HepG2 (cell line): ENCODE measurements around the gene PPP3R1. TPM values are rescaled to one million over a fixed set of nuclear protein-coding genes. Genes with fewer than 3 reads are reported as not detected.
A peak's percentile ranks its signal among the peaks of the same experiment; 100 is the strongest.

Experiments
- ELF1 ChIP-seq: sonication (generic); formaldehyde crosslinking; IDR thresholded peaks from 2 replicates; pipeline ENCODE4 v1.4.0; 2020; ENCODE audit warnings: missing genetic modification reagents
- IRF2 ChIP-seq: IDR thresholded peaks from 2 replicates; pipeline ENCODE4 v1.6.1; 2018; ENCODE audit warnings: missing genetic modification reagents, missing compliant biosample characterization
- IRX3 ChIP-seq: sonication (generic); formaldehyde crosslinking; IDR thresholded peaks from 2 replicates; pipeline ENCODE4 v1.8.1; 2023; ENCODE audit warnings: mild to moderate bottlenecking, low read depth, missing genetic modification reagents, borderline replicate concordance
- KDM2A ChIP-seq: sonication (generic); formaldehyde crosslinking; IDR thresholded peaks from 2 replicates; pipeline ENCODE4 v1.4.0; 2020; ENCODE audit warnings: low read depth, missing genetic modification reagents, borderline replicate concordance
- SALL1 ChIP-seq: sonication (generic); formaldehyde crosslinking; IDR thresholded peaks from 2 replicates; pipeline ENCODE4 v1.8.0; 2022; ENCODE audit warnings: mild to moderate bottlenecking, missing genetic modification reagents
- ZNF614 ChIP-seq: IDR thresholded peaks from 2 replicates; pipeline ENCODE4 v1.6.1; 2018; ENCODE audit warnings: missing biosample characterization, missing genetic modification reagents, inconsistent platforms, borderline replicate concordance
- ZNF616 ChIP-seq: sonication (generic); formaldehyde crosslinking; IDR thresholded peaks from 2 replicates; pipeline ENCODE4 v1.5.0; 2020; ENCODE audit warnings: low read depth, mild to moderate bottlenecking, missing genetic modification reagents
- ZNF761 ChIP-seq: sonication (generic); formaldehyde crosslinking; conservative IDR thresholded peaks from 2 replicates; pipeline ENCODE4 v1.4.0; 2020; ENCODE audit warnings: mild to moderate bottlenecking, missing genetic modification reagents
- polyA plus RNA-seq, 8 experiments: library from polyadenylated mRNA; depleted of rRNA in 3 of 8; stranded (reverse) in 7 of 8; unstranded in 1 of 8; fragments of >200 nt; fragmentation: Illumina TruSeq in 4 of 8; extraction: Trizol in 4 of 8; gene quantifications; 2 replicates each; pipeline versions ENCODE4 v1.2.1 to v1.2.3, GENCODE V29; 2011 to 2016; ENCODE audit warnings: low read depth in 4 of 8, missing spikeins in 1 of 8, mixed read lengths in 1 of 8; ENCODE audit not compliant: insufficient read depth in 1 of 8
- total RNA-seq, 5 experiments: library from RNA; depleted of rRNA; stranded (reverse); fragments of >200 nt; fragmentation: Illumina TruSeq; extraction: Trizol; gene quantifications; 2 replicates each; pipeline ENCODE4 v1.2.3, GENCODE V29; 2016; ENCODE audit warnings: low read depth in 1 of 5
- TF ChIP-seq, protein P1 (sequence below): sonication (generic); formaldehyde crosslinking; IDR thresholded peaks from 2 replicates; pipeline ENCODE4 v1.4.0; 2020; ENCODE audit warnings: mild to moderate bottlenecking, low read depth, missing genetic modification reagents
- TF ChIP-seq, protein P2 (sequence below): sonication (generic); formaldehyde crosslinking; IDR thresholded peaks from 2 replicates; pipeline ENCODE4 v1.4.0; 2020; ENCODE audit warnings: missing genetic modification reagents, mild to moderate bottlenecking, borderline replicate concordance
- TF ChIP-seq, protein P3 (sequence below): sonication (generic); formaldehyde crosslinking; IDR thresholded peaks from 2 replicates; pipeline ENCODE4 v1.4.0; 2020; ENCODE audit warnings: missing genetic modification reagents, borderline replicate concordance
- TF ChIP-seq, protein P4 (sequence below): sonication (generic); formaldehyde crosslinking; IDR thresholded peaks from 2 replicates; pipeline ENCODE4 v1.5.0; 2020; ENCODE audit warnings: mild to moderate bottlenecking, missing genetic modification reagents
- TF ChIP-seq, protein P5 (sequence below): sonication (generic); formaldehyde crosslinking; IDR thresholded peaks from 2 replicates; pipeline ENCODE4 v1.8.0; 2023; ENCODE audit warnings: mild to moderate bottlenecking, missing genetic modification reagents
- TF ChIP-seq, protein P6 (sequence below): IDR thresholded peaks from 2 replicates; pipeline ENCODE4 v1.6.1; 2016; ENCODE audit warnings: control low read depth

The PPP3R1 gene
- total and polyA plus RNA-seq, 2 of the 13 experiments (the other 11 are each of a cell fraction or from before 2014, with no cell fraction given), result 11.6 to 25.7 TPM

DNA sequence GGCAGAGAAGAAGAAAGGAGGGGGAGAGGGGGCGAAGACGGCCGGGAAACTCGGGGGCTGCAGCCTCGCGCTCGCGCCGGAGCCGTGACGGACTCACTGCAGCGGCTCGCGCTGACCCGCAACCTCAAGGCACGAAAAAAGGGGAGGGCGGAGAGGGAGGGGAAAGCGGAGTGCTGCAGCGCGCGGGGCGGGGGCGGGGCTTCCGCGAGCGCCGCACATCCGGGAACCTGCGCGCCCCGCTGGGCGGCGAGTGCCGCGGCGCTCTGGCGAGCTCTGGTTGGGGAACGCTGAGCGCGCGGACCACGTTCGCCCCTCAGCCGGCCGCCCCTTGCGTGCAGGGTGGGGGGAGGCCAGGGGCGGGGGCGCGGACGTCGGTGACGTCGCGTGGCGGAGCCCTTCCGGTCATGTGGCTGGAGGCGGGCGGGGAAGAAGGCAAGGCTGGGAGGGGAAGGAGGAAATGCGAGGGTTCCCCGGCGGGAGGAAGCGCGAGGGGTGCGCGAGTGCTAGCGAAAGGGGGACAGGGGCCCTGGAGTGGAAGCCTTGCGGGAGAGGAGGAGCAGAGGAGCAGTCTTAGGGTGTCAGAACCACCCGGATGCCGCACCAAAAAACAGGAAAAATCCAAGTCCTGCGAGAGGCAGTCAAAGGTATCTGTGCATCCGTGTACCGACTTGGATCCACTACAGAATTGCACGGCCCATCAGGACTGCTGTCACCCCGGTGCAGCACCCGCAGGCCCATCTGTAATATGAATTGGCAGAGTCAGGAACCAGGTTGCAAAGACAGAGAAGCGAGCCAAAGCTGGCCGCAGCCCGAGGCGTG, at the start of gene PPP3R1 (continued):
- TF ChIP-seq, protein P1, sequence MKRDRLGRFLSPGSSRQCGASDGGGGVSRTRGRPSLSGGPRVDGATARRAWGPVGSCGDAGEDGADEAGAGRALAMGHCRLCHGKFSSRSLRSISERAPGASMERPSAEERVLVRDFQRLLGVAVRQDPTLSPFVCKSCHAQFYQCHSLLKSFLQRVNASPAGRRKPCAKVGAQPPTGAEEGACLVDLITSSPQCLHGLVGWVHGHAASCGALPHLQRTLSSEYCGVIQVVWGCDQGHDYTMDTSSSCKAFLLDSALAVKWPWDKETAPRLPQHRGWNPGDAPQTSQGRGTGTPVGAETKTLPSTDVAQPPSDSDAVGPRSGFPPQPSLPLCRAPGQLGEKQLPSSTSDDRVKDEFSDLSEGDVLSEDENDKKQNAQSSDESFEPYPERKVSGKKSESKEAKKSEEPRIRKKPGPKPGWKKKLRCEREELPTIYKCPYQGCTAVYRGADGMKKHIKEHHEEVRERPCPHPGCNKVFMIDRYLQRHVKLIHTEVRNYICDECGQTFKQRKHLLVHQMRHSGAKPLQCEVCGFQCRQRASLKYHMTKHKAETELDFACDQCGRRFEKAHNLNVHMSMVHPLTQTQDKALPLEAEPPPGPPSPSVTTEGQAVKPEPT, result 0 out of 2 replicates have a peak, but pooled peaks have one; percentile 53
- TF ChIP-seq ZNF616 (CRISPR knock-in tag) (peak; percentile 85), IRF2 (CRISPR knock-in tag) (peak; percentile 82; the same call in 1 of the 2 replicates), IRX3 (CRISPR knock-in tag) (no peak), ZNF761 (CRISPR knock-in tag) (peak; percentile 79), ELF1 (CRISPR knock-in tag) (peak; percentile 91), KDM2A (CRISPR knock-in tag) (peak; percentile 93), SALL1 (peak; percentile 86), ZNF614 (CRISPR knock-in tag) (peak; percentile 76)
- TF ChIP-seq, protein P2, sequence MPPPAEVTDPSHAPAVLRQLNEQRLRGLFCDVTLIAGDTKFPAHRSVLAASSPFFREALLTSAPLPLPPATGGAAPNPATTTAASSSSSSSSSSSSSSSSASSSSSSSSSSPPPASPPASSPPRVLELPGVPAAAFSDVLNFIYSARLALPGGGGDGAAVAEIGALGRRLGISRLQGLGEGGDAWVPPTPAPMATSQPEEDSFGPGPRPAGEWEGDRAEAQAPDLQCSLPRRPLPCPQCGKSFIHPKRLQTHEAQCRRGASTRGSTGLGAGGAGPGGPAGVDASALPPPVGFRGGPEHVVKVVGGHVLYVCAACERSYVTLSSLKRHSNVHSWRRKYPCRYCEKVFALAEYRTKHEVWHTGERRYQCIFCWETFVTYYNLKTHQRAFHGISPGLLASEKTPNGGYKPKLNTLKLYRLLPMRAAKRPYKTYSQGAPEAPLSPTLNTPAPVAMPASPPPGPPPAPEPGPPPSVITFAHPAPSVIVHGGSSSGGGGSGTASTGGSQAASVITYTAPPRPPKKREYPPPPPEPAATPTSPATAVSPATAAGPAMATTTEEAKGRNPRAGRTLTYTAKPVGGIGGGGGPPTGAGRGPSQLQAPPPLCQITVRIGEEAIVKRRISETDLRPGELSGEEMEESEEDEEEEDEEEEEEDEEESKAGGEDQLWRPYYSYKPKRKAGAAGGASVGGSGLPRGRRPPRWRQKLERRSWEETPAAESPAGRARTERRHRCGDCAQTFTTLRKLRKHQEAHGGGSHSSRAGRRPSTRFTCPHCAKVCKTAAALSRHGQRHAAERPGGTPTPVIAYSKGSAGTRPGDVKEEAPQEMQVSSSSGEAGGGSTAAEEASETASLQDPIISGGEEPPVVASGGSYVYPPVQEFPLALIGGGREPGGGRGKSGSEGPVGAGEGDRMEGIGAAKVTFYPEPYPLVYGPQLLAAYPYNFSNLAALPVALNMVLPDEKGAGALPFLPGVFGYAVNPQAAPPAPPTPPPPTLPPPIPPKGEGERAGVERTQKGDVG (CRISPR knock-in tag), result peak; percentile 96; the same call in 1 of the 2 replicates
- TF ChIP-seq, protein P3, sequence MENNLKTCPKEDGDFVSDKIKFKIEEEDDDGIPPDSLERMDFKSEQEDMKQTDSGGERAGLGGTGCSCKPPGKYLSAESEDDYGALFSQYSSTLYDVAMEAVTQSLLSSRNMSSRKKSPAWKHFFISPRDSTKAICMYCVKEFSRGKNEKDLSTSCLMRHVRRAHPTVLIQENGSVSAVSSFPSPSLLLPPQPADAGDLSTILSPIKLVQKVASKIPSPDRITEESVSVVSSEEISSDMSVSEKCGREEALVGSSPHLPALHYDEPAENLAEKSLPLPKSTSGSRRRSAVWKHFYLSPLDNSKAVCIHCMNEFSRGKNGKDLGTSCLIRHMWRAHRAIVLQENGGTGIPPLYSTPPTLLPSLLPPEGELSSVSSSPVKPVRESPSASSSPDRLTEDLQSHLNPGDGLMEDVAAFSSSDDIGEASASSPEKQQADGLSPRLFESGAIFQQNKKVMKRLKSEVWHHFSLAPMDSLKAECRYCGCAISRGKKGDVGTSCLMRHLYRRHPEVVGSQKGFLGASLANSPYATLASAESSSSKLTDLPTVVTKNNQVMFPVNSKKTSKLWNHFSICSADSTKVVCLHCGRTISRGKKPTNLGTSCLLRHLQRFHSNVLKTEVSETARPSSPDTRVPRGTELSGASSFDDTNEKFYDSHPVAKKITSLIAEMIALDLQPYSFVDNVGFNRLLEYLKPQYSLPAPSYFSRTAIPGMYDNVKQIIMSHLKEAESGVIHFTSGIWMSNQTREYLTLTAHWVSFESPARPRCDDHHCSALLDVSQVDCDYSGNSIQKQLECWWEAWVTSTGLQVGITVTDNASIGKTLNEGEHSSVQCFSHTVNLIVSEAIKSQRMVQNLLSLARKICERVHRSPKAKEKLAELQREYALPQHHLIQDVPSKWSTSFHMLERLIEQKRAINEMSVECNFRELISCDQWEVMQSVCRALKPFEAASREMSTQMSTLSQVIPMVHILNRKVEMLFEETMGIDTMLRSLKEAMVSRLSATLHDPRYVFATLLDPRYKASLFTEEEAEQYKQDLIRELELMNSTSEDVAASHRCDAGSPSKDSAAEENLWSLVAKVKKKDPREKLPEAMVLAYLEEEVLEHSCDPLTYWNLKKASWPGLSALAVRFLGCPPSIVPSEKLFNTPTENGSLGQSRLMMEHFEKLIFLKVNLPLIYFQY, result peak; percentile 39; the same call in 1 of the 2 replicates
- TF ChIP-seq, protein P4, sequence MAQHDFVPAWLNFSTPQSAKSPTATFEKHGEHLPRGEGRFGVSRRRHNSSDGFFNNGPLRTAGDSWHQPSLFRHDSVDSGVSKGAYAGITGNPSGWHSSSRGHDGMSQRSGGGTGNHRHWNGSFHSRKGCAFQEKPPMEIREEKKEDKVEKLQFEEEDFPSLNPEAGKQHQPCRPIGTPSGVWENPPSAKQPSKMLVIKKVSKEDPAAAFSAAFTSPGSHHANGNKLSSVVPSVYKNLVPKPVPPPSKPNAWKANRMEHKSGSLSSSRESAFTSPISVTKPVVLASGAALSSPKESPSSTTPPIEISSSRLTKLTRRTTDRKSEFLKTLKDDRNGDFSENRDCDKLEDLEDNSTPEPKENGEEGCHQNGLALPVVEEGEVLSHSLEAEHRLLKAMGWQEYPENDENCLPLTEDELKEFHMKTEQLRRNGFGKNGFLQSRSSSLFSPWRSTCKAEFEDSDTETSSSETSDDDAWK (CRISPR knock-in tag), result no peak
- TF ChIP-seq, protein P5, sequence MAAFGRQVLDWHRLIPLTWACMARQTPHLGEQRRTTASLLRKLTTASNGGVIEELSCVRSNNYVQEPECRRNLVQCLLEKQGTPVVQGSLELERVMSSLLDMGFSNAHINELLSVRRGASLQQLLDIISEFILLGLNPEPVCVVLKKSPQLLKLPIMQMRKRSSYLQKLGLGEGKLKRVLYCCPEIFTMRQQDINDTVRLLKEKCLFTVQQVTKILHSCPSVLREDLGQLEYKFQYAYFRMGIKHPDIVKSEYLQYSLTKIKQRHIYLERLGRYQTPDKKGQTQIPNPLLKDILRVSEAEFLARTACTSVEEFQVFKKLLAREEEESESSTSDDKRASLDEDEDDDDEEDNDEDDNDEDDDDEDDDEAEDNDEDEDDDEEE, result peak; percentile 33; the same call in 1 of the 2 replicates
- TF ChIP-seq, protein P6, sequence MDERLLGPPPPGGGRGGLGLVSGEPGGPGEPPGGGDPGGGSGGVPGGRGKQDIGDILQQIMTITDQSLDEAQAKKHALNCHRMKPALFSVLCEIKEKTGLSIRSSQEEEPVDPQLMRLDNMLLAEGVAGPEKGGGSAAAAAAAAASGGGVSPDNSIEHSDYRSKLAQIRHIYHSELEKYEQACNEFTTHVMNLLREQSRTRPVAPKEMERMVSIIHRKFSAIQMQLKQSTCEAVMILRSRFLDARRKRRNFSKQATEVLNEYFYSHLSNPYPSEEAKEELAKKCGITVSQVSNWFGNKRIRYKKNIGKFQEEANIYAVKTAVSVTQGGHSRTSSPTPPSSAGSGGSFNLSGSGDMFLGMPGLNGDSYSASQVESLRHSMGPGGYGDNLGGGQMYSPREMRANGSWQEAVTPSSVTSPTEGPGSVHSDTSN (CRISPR knock-in tag), result no peak
